Fibroblast of lung (primary cell): ENCODE results near the gene LAMC3. TPM values are rescaled to one million over a fixed set of nuclear protein-coding genes. Genes with fewer than 3 reads are reported as not detected.

Source experiments
- DNase-seq, 2 donors: peaks; one replicate each; pipeline versions ENCODE4 v3.0.0 to v3.0.0-alpha.2; 2010; ENCODE audit warnings: low read depth in 2 of 2
- H2AFZ ChIP-seq: 2 replicates; pipeline ENCODE4 v1.5.1; 2012; ENCODE audit warnings: low read length, control low read depth, inconsistent platforms
- H3K27ac ChIP-seq: 2 replicates; pipeline ENCODE4 v1.5.1; 2011; ENCODE audit warnings: low read length, control low read depth; ENCODE audit not compliant: insufficient read depth
- H3K27me3 ChIP-seq: 2 replicates; pipeline ENCODE4 v1.5.1; 2011; ENCODE audit warnings: mild to moderate bottlenecking, low read length; ENCODE audit not compliant: control insufficient read depth, insufficient read depth
- H3K36me3 ChIP-seq: 2 replicates; pipeline ENCODE4 v1.5.1; 2011; ENCODE audit warnings: low read length; ENCODE audit not compliant: control insufficient read depth, insufficient read depth
- H3K4me1 ChIP-seq: 2 replicates; pipeline ENCODE4 v1.5.1; 2011; ENCODE audit warnings: low read length; ENCODE audit not compliant: control insufficient read depth, insufficient read depth; ENCODE audit errors: extremely low read depth
- H3K4me2 ChIP-seq: 2 replicates; pipeline ENCODE4 v1.5.1; 2011; ENCODE audit warnings: low read length, control low read depth; ENCODE audit not compliant: insufficient read depth; ENCODE audit errors: extremely low read depth
- H3K4me3 ChIP-seq, 4 experiments: fragments of 200-600 bp in 1 of 4; sonication (generic) in 1 of 4; replicated peaks in 1 of 4; 2 replicates each; pipeline ENCODE4 v1.5.1; 2011 to 2016; ENCODE audit warnings: low read length in 4 of 4, low read depth in 3 of 4, mild to moderate bottlenecking in 3 of 4, control low read depth in 2 of 4, inconsistent platforms in 1 of 4, mixed read lengths in 1 of 4; ENCODE audit not compliant: insufficient read depth in 1 of 4; ENCODE audit errors: control extremely low read depth in 1 of 4
- H3K79me2 ChIP-seq: 2 replicates; pipeline ENCODE4 v1.5.1; 2012; ENCODE audit warnings: mild to moderate bottlenecking, low read length, inconsistent platforms; ENCODE audit not compliant: control insufficient read depth, insufficient read depth
- H3K9ac ChIP-seq: 2 replicates; pipeline ENCODE4 v1.5.1; 2011; ENCODE audit warnings: mild to moderate bottlenecking, low read length, control low read depth; ENCODE audit not compliant: insufficient read depth
- H3K9me3 ChIP-seq: 2 replicates; pipeline ENCODE4 v1.5.1; 2012; ENCODE audit warnings: low read depth, low read length; ENCODE audit not compliant: control insufficient read depth, insufficient read depth
- H4K20me1 ChIP-seq: 2 replicates; pipeline ENCODE4 v1.5.1; 2011; ENCODE audit warnings: low read length; ENCODE audit not compliant: control insufficient read depth, insufficient read depth; ENCODE audit errors: extremely low read depth
- CTCF ChIP-seq, 2 donors: IDR thresholded peaks in 1 of 2; conservative IDR thresholded peaks in 1 of 2; 1 replicate in 1 of 2; 2 replicates in 1 of 2; pipeline ENCODE4 v1.5.1; 2011 to 2012; ENCODE audit warnings: low read length in 2 of 2, control low read depth in 1 of 2, inconsistent platforms in 1 of 2, low read depth in 1 of 2, mild to moderate bottlenecking in 1 of 2
- EZH2 ChIP-seq: IDR thresholded peaks from 2 replicates; pipeline ENCODE4 v1.5.1; 2012; ENCODE audit warnings: low read length, control low read depth, mild to moderate bottlenecking; ENCODE audit errors: missing control alignments
- polyA plus RNA-seq, 2 donors: library from polyadenylated mRNA; depleted of rRNA in 1 of 2; stranded (reverse) in 1 of 2; unstranded in 1 of 2; fragments of >200 nt; gene quantifications; 2 replicates each; pipeline ENCODE4 v1.2.1, GENCODE V29; 2011 to 2012; ENCODE audit warnings: missing spikeins in 1 of 2
- total RNA-seq: library from RNA; depleted of rRNA; stranded (reverse); fragments of >200 nt; gene quantifications from 2 replicates; pipeline ENCODE4 v1.2.1, GENCODE V29; 2014

LAMC3 gene
- total and polyA plus RNA-seq, 2 donors (not counting 1 experiment from before 2014, with no cell fraction given), result 0.17 to 1.4 TPM

GRCh38 chr9:130995086-130996011 is 13.6 kb upstream of the LAMC3 start:
- H4K20me1 ChIP-seq, result no peaks in the 10 kb centered on the region
- no peak overlapping the region for H3K4me2 ChIP-seq
- no peak overlapping the region for H3K27ac ChIP-seq
- peak overlapping the region; percentile 33 for H2AFZ ChIP-seq
- no peak overlapping the region for H3K4me3 ChIP-seq
- TF ChIP-seq CTCF (conservative IDR thresholded peaks at IDR 0.05 in 1 of 2, IDR thresholded peaks at IDR 0.05 in 1 of 2; ENCODE audit: low read depth in 1 of 2, low read length in 2 of 2), result no peak
- no peak for TF ChIP-seq EZH2
- H3K4me1 ChIP-seq, result peaks cover 8% of the 10 kb centered on the region
- peak; percentile 48 to 63 for DNase-seq
- peaks cover 9% of the 10 kb centered on the region for H3K27me3 ChIP-seq
- H3K79me2 ChIP-seq, result no peaks in the 10 kb centered on the region
- no peaks in the 10 kb centered on the region for H3K36me3 ChIP-seq
- no peaks in the 10 kb centered on the region for H3K9me3 ChIP-seq
- no peak overlapping the region for H3K9ac ChIP-seq

DNA sequence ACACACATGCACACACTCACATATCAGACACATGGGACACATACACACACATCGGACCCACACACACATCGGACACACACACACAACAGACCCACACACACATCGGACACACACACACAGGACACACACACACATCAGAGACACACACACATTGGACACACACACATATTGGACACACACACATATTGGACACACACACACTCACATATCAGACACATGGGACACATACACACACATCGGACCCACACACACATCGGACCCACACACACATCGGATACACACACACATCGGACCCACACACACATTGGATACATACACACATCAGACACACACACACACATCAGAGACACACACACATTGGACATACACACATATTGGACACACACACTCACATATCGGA is 12.8 kb upstream of the LAMC3 start:
- Histone ChIP-seq H4K20me1 (no peaks in the 10 kb centered on the region), H3K9me3 (no peaks in the 10 kb centered on the region), H3K4me3 (no peak overlapping the region), H2AFZ (no peak overlapping the region), H3K4me1 (peaks cover 8% of the 10 kb centered on the region), H3K9ac (no peak overlapping the region), H3K79me2 (no peaks in the 10 kb centered on the region), H3K36me3 (no peaks in the 10 kb centered on the region), H3K27me3 (peaks cover 11% of the 10 kb centered on the region), H3K27ac (no peak overlapping the region), H3K4me2 (no peak overlapping the region)
- no peak for TF ChIP-seq EZH2
- TF ChIP-seq CTCF (conservative IDR thresholded peaks at IDR 0.05 in 1 of 2, IDR thresholded peaks at IDR 0.05 in 1 of 2; ENCODE audit: low read depth in 1 of 2, low read length in 2 of 2), result no peak
- DNase-seq, result no peak

DNA sequence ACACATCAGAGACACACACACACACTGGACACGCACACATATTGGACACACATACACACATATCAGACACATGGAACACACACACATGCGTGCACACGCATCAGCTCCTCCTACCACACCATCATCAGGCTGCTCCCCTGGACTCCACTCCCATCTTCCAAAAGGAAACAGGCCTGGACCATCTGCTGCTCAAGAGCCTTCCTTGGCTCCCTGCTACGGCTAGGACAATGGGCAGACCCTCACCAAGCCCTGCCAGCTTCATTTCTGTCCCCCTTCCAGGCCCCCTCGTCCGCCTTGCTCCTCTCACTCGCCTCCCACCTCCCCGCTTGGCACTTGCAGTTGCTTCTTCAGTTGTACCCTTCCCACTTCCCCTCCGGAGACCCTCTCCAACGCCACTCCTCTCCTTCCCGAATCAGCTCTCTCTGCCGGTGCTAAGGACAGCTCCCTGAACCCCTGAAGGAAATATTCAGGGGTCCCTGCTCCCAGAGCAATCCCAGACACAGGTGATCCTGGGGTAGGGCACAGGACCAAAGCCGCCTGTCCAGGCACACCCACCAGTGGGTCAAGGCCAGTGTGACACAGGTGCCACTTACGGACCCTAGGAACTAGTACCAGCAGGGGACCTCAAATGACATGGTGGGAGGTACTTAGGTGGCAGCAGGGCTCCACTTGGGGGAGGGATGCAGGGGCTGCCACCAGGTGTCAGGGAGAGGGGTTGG is 12.1 kb upstream of the LAMC3 start:
- no peak for DNase-seq
- Histone ChIP-seq H3K4me1 (peaks cover 8% of the 10 kb centered on the region), H3K4me3 (no peak overlapping the region), H3K9me3 (no peaks in the 10 kb centered on the region), H3K9ac (no peak overlapping the region), H3K79me2 (no peaks in the 10 kb centered on the region), H4K20me1 (no peaks in the 10 kb centered on the region), H2AFZ (no peak overlapping the region), H3K27me3 (peaks cover 16% of the 10 kb centered on the region), H3K4me2 (no peak overlapping the region), H3K36me3 (no peaks in the 10 kb centered on the region), H3K27ac (no peak overlapping the region)
- TF ChIP-seq CTCF (conservative IDR thresholded peaks at IDR 0.05 in 1 of 2, IDR thresholded peaks at IDR 0.05 in 1 of 2; ENCODE audit: low read depth in 1 of 2, low read length in 2 of 2), result no peak
- no peak for TF ChIP-seq EZH2
